ENCODE data around the gene ATG16L1.

Gene ATG16L1

GRCh38 chr2:233227346-233227978 is 24.0 kb upstream of the ATG16L1 start:
- DNase-seq (ENCODE audit: low read depth in 2 of 2) = no peak

GRCh38 chr2:233228376-233228775 is 23.1 kb upstream of the ATG16L1 start:
- DNase-seq (ENCODE audit: low read depth in 2 of 2) = no peak

GRCh38 chr2:233233618-233234230 is 17.7 kb upstream of the ATG16L1 start:
- DNase-seq (ENCODE audit: low read depth in 2 of 2) = no peak

DNA sequence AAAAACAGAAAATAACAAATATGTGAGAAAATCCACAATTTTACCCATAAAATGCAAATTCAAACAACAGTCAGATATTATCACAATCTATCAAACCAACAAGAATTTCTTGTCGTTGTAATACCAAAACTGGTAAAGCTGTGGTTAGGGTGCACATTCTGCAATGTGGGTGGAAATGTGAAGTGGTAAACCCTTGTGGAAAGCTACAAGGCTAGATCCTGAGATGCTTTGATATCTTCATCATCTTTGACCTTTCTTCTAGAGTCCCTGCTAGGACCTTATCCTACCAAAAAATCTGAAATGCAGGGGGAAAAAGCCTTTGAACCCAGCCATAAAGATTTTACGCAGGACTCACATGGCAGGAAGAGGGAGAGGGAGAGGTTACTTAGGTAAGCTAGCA is 17.2 kb upstream of the ATG16L1 start:
- DNase-seq (ENCODE audit: low read depth in 2 of 2) = no peak

- DNase-seq (ENCODE audit: low read depth in 2 of 2) = no peak
Measured at GRCh38 chr2:233234996-233235395, 16.5 kb upstream of the ATG16L1 start.

DNA sequence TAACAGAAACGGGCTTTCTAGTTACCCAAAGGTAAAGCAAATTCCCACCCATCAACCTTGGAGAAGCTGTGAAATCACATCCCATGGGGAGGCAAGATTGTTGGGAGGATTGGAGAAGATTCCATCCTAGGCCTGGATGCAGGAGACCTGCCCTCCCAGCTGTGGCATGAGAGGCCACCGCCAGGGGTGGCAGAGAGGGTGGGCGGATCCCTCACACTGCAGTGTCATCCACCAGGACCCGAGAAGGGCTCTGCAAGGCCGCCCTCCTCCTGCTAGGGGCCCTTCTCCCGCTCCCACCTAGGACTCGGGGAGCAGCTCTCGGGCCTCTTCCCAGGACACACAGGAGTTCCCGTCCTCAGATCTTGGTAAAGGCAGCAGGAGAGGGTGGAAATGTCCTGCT is 15.5 kb upstream of the ATG16L1 start:
- DNase-seq (ENCODE audit: low read depth in 2 of 2) = no peak

- no peak for DNase-seq (ENCODE audit: low read depth in 2 of 2)
Measured at GRCh38 chr2:233236820-233237589, 14.5 kb upstream of the ATG16L1 start.

- no peak for DNase-seq (ENCODE audit: low read depth in 2 of 2)
Measured at GRCh38 chr2:233240897-233241296, 10.6 kb upstream of the ATG16L1 start.

GRCh38 chr2:233241803-233242202 is 9.7 kb upstream of the ATG16L1 start:
- DNase-seq (ENCODE audit: low read depth in 2 of 2) = no peak

DNA sequence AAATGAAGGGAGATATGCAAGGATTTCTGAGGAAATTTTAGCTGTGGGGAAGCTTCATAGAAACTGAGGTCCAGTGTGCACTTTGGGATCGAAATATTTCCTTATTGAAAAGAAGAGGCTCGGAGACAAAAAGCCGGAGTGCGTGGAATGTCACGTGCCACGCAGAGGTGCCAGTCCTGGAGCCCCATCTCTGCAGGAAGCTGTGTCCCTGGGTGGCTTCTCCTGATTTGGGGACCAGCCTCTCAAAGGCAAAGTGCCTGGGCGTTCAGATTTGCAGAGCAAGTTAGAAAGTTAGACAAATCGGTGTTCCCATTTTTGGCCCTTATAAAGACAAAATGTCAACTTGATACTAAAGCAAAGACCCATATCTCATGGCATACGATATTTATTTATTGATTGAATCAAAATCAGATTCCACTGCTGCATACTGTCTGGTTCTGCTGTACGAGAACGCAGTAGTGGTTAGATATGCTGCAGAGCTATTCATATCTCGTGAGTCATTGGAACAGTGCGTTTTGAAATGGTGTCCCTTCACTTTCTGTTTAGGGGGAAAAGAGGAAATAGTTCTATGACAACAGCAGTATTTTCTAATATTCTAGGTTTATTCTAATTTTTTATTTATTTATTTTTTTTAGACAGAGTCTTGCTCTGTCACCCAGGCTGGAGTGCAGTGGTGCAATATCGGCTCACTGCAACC is 9.1 kb upstream of the ATG16L1 start:
- DNase-seq (ENCODE audit: low read depth in 2 of 2) = no peak

- no peak for DNase-seq (ENCODE audit: low read depth in 2 of 2)
Measured at GRCh38 chr2:233243348-233243747, 8.1 kb upstream of the ATG16L1 start.

DNA sequence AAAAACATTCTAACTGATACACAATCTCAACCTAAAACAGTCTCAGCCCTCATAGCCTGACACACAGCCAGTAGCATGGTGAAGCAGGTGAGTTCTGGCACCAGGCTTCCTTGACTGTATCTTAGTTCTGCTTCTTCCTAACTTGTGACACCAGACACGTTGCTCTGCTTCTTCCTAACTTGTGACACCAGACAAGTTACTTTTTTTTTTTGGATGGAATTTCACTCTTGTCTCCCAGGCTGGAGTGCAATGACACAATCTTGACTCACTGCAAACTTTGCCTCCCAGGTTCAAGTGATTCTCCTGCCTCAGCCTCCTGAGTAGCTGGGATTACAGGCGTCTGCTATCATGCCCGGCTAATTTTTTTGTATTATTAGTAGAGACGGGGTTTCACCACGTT is 6.7 kb upstream of the ATG16L1 start:
- no peak for DNase-seq (ENCODE audit: low read depth in 2 of 2)

DNA sequence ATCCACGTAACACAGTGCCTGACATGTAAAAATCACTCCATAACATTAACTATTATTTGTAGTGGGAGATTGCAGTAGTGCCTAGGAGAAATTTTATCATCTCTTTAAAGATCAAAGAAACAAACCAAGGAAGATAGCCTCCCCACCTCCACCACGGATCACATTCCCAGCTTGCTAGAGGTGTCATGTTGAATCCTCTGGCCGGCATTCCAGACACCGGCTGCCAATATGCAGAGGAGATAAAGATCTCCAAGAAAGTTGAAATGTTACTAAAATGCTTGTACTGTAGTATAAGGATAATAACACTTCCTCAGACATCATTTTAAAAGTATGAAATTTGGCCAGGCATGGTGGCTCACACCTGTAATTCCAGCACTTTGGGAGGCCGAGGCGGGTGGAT is 6.1 kb upstream of the ATG16L1 start:
- no peak for DNase-seq (ENCODE audit: low read depth in 2 of 2)

- no peak for DNase-seq (ENCODE audit: low read depth in 2 of 2)
Measured at GRCh38 chr2:233247116-233247515, 4.4 kb upstream of the ATG16L1 start.

- no peak for DNase-seq (ENCODE audit: low read depth in 2 of 2)
Measured at GRCh38 chr2:233247744-233248143, 3.7 kb upstream of the ATG16L1 start.

DNA sequence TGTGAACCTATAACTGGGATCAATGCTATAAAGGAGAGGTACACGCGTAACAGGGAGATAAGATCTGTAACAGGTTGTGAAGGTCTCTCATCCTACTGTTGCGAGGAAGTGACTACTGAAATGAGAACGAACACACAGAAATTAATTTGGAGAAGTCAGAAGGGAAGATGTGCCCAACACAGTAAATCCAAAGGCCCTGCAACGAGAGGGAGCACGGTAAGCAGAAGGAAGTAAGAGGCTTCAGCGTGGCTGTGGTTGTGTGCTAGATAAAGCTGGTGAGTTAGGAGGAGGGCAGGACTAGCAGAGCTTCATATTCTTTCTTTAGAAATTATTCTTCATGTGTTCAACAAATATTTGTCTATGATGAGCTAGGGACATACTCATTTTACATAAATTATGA is 2.5 kb upstream of the ATG16L1 start:
- DNase-seq (ENCODE audit: low read depth in 2 of 2) = no peak

DNA sequence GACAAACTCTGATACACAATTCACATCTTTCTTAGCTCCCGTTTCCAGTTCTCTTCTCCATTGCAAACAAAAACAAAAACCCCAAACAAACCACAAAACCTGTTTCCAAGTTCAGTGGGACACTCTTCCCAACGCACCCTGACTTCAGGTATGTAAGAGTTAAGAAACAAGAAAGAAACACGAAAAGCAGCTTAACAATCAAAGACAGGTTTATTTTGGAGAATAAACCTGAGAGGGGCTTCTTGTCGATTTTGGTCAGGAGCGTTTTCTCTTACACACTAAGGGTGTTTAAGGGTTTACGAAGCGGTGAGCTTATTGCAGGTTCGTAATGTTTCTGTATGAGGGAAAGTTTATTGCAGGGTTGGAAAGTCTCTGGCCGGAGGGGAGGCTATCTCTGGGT is 905 bp upstream of the ATG16L1 start:
- DNase-seq (ENCODE audit: low read depth in 2 of 2) = no peak

GRCh38 chr2:233250985-233251305 is 528 bp upstream of the ATG16L1 start:
- DNase-seq (ENCODE audit: low read depth in 2 of 2) = no peak

DNA sequence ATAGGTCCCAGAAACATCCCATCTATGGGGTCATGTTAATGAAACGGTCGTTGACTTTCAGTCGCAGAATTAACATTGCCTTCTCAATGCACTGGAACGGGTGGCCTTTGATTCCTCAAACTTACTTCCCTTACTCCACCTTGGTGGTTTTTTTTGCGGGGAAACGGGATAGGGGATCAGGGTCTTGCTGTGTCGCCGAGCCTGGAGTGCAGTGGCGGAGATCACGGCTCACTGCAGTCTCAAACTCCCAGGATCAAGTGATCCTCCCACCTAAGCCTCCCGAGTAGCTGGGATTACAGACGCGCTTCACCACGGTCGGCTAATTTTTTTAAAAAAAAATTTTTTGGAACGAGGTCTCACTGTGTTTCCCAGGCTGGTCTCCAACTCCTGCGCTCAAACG is 754 bp downstream of the ATG16L1 start:
- DNase-seq (ENCODE audit: low read depth in 2 of 2) = no peak

DNA sequence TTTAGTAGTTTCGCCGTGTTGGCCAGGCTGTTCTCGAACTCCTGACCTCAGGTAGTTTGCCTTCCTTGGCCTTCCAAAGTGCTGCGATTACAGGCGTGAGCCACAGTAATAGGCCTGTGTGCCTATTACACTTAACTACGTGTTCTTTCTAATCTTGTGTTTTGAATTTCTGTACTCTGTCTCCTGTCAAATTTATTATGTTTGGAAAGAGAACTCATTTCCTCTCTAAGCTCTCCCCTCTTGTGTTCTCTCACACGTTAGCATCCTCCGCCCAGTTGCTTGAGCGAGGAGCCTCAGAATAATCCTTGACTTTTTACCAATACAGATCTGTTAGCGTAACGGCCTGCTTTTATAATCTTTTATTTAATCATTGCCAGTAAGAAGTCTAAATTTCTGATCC is 3.7 kb downstream of the ATG16L1 start:
- no peak for DNase-seq (ENCODE audit: low read depth in 2 of 2)

- DNase-seq (ENCODE audit: low read depth in 2 of 2) = no peak
Measured at GRCh38 chr2:233256048-233256447, 4.6 kb downstream of the ATG16L1 start.

GRCh38 chr2:233258211-233258610 is 6.7 kb downstream of the ATG16L1 start:
- no peak for DNase-seq (ENCODE audit: low read depth in 2 of 2)

DNA sequence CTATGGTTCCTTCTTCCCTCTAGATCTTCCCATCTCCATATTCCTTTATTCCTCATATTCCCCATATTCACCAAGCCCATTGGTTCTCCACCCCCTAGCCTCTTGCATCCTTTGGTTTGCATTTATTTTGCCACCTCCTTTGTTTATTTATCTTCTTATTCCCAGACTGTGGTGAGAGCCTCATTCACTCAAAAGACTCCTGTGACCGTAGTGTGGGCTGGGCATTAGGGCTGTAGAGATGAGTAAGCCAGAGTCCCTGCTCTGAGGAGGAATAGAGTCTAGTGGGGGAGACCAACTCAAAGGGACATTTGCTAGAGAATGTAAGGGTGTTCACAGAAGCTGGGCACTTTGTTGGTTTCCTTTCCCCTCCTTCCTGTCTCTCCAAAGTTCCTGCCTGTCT is 8.3 kb downstream of the ATG16L1 start:
- DNase-seq (ENCODE audit: low read depth in 2 of 2) = no peak
